ENCODE measurements around the gene B4GAT1.

Gene B4GAT1

GRCh38 chr11:66309475-66309874, 38.0 kb downstream of the B4GAT1 start:
- POLR2A ChIA-PET = no interaction called here
- DNase-seq (ENCODE audit: extremely low spot score) = no peak
- TF ChIP-seq CTCF (IDR thresholded peaks at IDR 0.05; ENCODE audit: control extremely low read depth, extremely low read depth, low read depth, missing control alignments) = no peak
- CTCF ChIA-PET = interaction anchor here (1.0 to 5.9 kb wide), 7 partner anchors 11 to 80 kb away, joined by 3 to 126 read pairs (median 43); partner anchors contain the start of genes RIN1 and SLC29A2

DNA sequence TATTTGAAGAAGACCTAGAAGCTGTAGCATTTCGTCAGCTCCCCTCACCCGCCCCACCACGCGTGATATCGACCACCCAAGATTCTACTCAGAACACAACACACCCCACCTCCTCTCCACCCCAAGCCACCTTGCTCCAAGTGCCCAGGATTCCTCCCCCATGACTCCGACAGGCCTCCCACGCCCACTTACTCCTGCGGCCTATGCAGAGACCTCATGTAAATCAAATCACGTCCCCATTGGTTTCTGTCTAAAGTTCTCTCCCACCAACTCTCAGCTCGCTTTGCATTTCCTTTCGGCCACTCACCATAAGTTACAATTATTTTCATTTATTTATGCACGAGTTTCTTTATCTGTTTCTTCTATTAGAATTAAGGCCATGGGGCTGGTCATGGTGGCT, 44.8 kb downstream of the B4GAT1 start:
- ChIA-PET POLR2A (no interaction called here), CTCF (interaction anchor here (1.3 to 8.7 kb wide), 3 partner anchors 9 to 20 kb away, joined by 3 to 81 read pairs (median 5); no protein-coding TSS in a partner anchor)
- TF ChIP-seq CTCF (IDR thresholded peaks at IDR 0.05; ENCODE audit: control extremely low read depth, extremely low read depth, low read depth, missing control alignments) = no peak
- no peak for DNase-seq (ENCODE audit: extremely low spot score)

- POLR2A ChIA-PET = no interaction called here
- CTCF ChIA-PET = interaction anchor here (0.7 to 8.7 kb wide), 3 partner anchors 12 to 40 kb away, joined by 3 to 81 read pairs (median 6); no protein-coding TSS in a partner anchor
- TF ChIP-seq CTCF (IDR thresholded peaks at IDR 0.05; ENCODE audit: control extremely low read depth, extremely low read depth, low read depth, missing control alignments) = no peak
- no peak for DNase-seq (ENCODE audit: extremely low spot score)
Observed at GRCh38 chr11:66299186-66299585, 48.2 kb downstream of the B4GAT1 start.

- POLR2A ChIA-PET = no interaction called here
- no peak for DNase-seq (ENCODE audit: extremely low spot score)
- no peak for TF ChIP-seq CTCF (IDR thresholded peaks at IDR 0.05; ENCODE audit: control extremely low read depth, extremely low read depth, low read depth, missing control alignments)
- CTCF ChIA-PET = interaction anchor here (0.9 to 8.7 kb wide), 6 partner anchors 14 to 89 kb away, joined by 3 to 81 read pairs (median 4); no protein-coding TSS in a partner anchor
Observed at GRCh38 chr11:66297610-66298009, 49.8 kb downstream of the B4GAT1 start.

All from GM10248 (cell line).